ENCODE measurements around the gene HHAT.

GRCh38 chr1:210674151-210674550 is 345.4 kb downstream of the HHAT start:
- no peak for TF ChIP-seq CTCF (IDR thresholded peaks at IDR 0.05)
- TF ChIP-seq POLR2A (IDR thresholded peaks at IDR 0.05), result no peak

All from lower leg skin (tissue), 3 donors.